Measurements from ENCODE around the gene CNTNAP5.

The CNTNAP5 gene

GRCh38 chr2:124153713-124154112 lies 128.6 kb downstream of the CNTNAP5 start:
- no peak for DNase-seq (ENCODE audit: low read depth)
- no peak overlapping the region for H3K4me3 ChIP-seq (ENCODE audit: low read depth, low read length)
- no peak for TF ChIP-seq MYC (IDR thresholded peaks at IDR 0.05; ENCODE audit: low read depth, low read length)
- no peak for TF ChIP-seq POLR2A (IDR thresholded peaks at IDR 0.05; ENCODE audit: extremely low read depth, insufficient read length)
- TF ChIP-seq MAX (IDR thresholded peaks at IDR 0.05; ENCODE audit: low read depth, low read length) = no peak
- TF ChIP-seq CTCF (IDR thresholded peaks at IDR 0.05; ENCODE audit: low read depth, low read length) = no peak

GRCh38 chr2:124159166-124159565 lies 134.1 kb downstream of the CNTNAP5 start:
- TF ChIP-seq MAX (IDR thresholded peaks at IDR 0.05; ENCODE audit: low read depth, low read length) (no peak), POLR2A (IDR thresholded peaks at IDR 0.05; ENCODE audit: extremely low read depth, insufficient read length) (no peak), MYC (IDR thresholded peaks at IDR 0.05; ENCODE audit: low read depth, low read length) (no peak), CTCF (IDR thresholded peaks at IDR 0.05; ENCODE audit: low read depth, low read length) (no peak)
- DNase-seq (ENCODE audit: low read depth) = no peak
- no peak overlapping the region for H3K4me3 ChIP-seq (ENCODE audit: low read depth, low read length)

DNA sequence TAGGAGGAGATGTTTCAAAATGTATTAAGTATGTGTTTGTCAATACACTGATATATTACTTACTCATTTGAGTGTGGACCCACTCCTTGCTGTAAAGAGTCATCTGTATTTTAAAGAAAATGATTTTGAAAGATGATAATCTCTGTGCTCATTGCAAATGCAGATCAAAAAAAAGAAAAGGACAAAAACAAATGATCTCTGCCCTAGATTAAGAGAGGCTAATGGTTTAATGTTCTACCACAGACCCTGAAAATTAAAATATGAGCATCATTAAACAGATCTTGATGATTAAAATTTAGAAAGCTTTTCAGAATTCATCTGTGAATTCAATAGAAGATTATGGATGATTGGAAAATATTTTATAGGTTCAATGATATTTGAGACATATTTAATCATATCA lies 136.5 kb downstream of the CNTNAP5 start:
- TF ChIP-seq CTCF (IDR thresholded peaks at IDR 0.05; ENCODE audit: low read depth, low read length) = no peak
- no peak for TF ChIP-seq POLR2A (IDR thresholded peaks at IDR 0.05; ENCODE audit: extremely low read depth, insufficient read length)
- TF ChIP-seq MAX (IDR thresholded peaks at IDR 0.05; ENCODE audit: low read depth, low read length) = no peak
- no peak for TF ChIP-seq MYC (IDR thresholded peaks at IDR 0.05; ENCODE audit: low read depth, low read length)
- H3K4me3 ChIP-seq (ENCODE audit: low read depth, low read length) = no peak overlapping the region
- no peak for DNase-seq (ENCODE audit: low read depth)

- TF ChIP-seq MYC (IDR thresholded peaks at IDR 0.05; ENCODE audit: low read depth, low read length) = no peak
- TF ChIP-seq CTCF (IDR thresholded peaks at IDR 0.05; ENCODE audit: low read depth, low read length) = no peak
- TF ChIP-seq POLR2A (IDR thresholded peaks at IDR 0.05; ENCODE audit: extremely low read depth, insufficient read length) = no peak
- TF ChIP-seq MAX (IDR thresholded peaks at IDR 0.05; ENCODE audit: low read depth, low read length) = no peak
- no peak for DNase-seq (ENCODE audit: low read depth)
- H3K4me3 ChIP-seq (ENCODE audit: low read depth, low read length) = no peak overlapping the region
These were observed 137.2 kb downstream of the CNTNAP5 start for GRCh38 chr2:124162256-124162655.

DNA sequence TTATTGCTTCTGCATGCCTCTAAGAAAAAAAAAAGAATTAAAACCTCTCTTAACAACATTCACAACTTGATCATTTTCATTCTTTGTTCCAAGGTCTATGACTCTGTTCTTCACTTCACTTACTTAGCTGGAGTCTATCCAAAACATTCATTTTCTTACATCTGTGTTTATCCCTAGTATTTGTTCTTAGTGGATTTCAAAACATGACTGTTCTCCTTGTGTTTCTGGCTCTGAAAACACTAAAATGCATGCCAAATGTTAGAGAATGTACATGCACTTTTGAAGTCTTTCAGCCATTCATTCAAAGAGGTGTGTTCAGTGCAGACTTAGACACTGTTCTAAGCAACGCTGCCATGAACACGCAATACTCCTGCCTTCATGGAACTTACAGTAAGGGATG lies 138.8 kb downstream of the CNTNAP5 start:
- no peak overlapping the region for H3K4me3 ChIP-seq (ENCODE audit: low read depth, low read length)
- TF ChIP-seq POLR2A (IDR thresholded peaks at IDR 0.05; ENCODE audit: extremely low read depth, insufficient read length) (no peak), MAX (IDR thresholded peaks at IDR 0.05; ENCODE audit: low read depth, low read length) (no peak), MYC (IDR thresholded peaks at IDR 0.05; ENCODE audit: low read depth, low read length) (no peak), CTCF (IDR thresholded peaks at IDR 0.05; ENCODE audit: low read depth, low read length) (no peak)
- DNase-seq (ENCODE audit: low read depth) = no peak

GRCh38 chr2:124165698-124166097 lies 140.6 kb downstream of the CNTNAP5 start:
- TF ChIP-seq POLR2A (IDR thresholded peaks at IDR 0.05; ENCODE audit: extremely low read depth, insufficient read length) (no peak), MYC (IDR thresholded peaks at IDR 0.05; ENCODE audit: low read depth, low read length) (no peak), CTCF (IDR thresholded peaks at IDR 0.05; ENCODE audit: low read depth, low read length) (no peak), MAX (IDR thresholded peaks at IDR 0.05; ENCODE audit: low read depth, low read length) (no peak)
- no peak overlapping the region for H3K4me3 ChIP-seq (ENCODE audit: low read depth, low read length)

More at GRCh38 chr2:124165698-124166097, 140.6 kb downstream of the CNTNAP5 start:
- no peak for DNase-seq (ENCODE audit: low read depth)
